Left hindlimb (tissue), 1 donor: ENCODE data around the gene CIDEB.

Experiments
- DNase-seq: peaks from one replicate; pipeline ENCODE4 v3.0.0-alpha.2; 2018

The CIDEB gene

GRCh38 chr14:24290746-24291145 is 17.0 kb downstream of the CIDEB start:
- DNase-seq, result no peak

- no peak for DNase-seq
Observed at GRCh38 chr14:24289649-24290280, 18.0 kb downstream of the CIDEB start.

GRCh38 chr14:24286996-24287395 is 20.8 kb downstream of the CIDEB start:
- no peak for DNase-seq

GRCh38 chr14:24285351-24285750 is 22.4 kb downstream of the CIDEB start:
- no peak for DNase-seq

GRCh38 chr14:24284501-24285035 is 23.2 kb downstream of the CIDEB start:
- DNase-seq, result no peak

- no peak for DNase-seq
Observed at GRCh38 chr14:24283796-24284460, 23.8 kb downstream of the CIDEB start.

GRCh38 chr14:24282736-24283135 is 25.0 kb downstream of the CIDEB start:
- no peak for DNase-seq

GRCh38 chr14:24281636-24282035 is 26.1 kb downstream of the CIDEB start:
- no peak for DNase-seq

GRCh38 chr14:24280797-24281460 is 26.8 kb downstream of the CIDEB start:
- no peak for DNase-seq

- no peak for DNase-seq
Observed at GRCh38 chr14:24279301-24280186, 28.2 kb downstream of the CIDEB start.

GRCh38 chr14:24278424-24278823 is 29.4 kb downstream of the CIDEB start:
- DNase-seq, result no peak

GRCh38 chr14:24277606-24278321 is 30.0 kb downstream of the CIDEB start:
- no peak for DNase-seq

GRCh38 chr14:24277071-24277470 is 30.7 kb downstream of the CIDEB start:
- DNase-seq, result no peak

GRCh38 chr14:24274101-24274543 is 33.7 kb downstream of the CIDEB start:
- DNase-seq, result no peak

- DNase-seq, result no peak
Observed at GRCh38 chr14:24273422-24273998, 34.3 kb downstream of the CIDEB start.

- DNase-seq, result no peak
Observed at GRCh38 chr14:24272467-24272866, 35.3 kb downstream of the CIDEB start.

GRCh38 chr14:24271834-24272263 is 35.9 kb downstream of the CIDEB start:
- no peak for DNase-seq

- DNase-seq, result peak; percentile 90
Observed at GRCh38 chr14:24271134-24271833, 36.5 kb downstream of the CIDEB start, which contains the start of gene RABGGTA. RABGGTA (minus strand) TSS chr14:24271597; CDS start chr14:24271115, 482 bp downstream.

GRCh38 chr14:24270537-24271133 is 37.1 kb downstream of the CIDEB start:
- no peak for DNase-seq

GRCh38 chr14:24269910-24270536 is 37.8 kb downstream of the CIDEB start:
- DNase-seq, result no peak
